GM19043 (cell line): ENCODE results near the gene ADAMTSL5.
"Not testable (repeated sequence)": the region's sequence is repeated elsewhere in the genome, so short reads cannot be mapped to it uniquely, and the experiment has no call there.

Source experiments
- ATAC-seq: cut with Tn5 transposase; IDR thresholded peaks from one replicate; pipeline ENCODE4 v1.9.1; 2021; ENCODE audit warnings: low read depth; ENCODE audit not compliant: unreplicated experiment

Gene ADAMTSL5, protein sequence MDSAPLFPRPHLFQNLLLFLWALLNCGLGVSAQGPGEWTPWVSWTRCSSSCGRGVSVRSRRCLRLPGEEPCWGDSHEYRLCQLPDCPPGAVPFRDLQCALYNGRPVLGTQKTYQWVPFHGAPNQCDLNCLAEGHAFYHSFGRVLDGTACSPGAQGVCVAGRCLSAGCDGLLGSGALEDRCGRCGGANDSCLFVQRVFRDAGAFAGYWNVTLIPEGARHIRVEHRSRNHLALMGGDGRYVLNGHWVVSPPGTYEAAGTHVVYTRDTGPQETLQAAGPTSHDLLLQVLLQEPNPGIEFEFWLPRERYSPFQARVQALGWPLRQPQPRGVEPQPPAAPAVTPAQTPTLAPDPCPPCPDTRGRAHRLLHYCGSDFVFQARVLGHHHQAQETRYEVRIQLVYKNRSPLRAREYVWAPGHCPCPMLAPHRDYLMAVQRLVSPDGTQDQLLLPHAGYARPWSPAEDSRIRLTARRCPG

DNA sequence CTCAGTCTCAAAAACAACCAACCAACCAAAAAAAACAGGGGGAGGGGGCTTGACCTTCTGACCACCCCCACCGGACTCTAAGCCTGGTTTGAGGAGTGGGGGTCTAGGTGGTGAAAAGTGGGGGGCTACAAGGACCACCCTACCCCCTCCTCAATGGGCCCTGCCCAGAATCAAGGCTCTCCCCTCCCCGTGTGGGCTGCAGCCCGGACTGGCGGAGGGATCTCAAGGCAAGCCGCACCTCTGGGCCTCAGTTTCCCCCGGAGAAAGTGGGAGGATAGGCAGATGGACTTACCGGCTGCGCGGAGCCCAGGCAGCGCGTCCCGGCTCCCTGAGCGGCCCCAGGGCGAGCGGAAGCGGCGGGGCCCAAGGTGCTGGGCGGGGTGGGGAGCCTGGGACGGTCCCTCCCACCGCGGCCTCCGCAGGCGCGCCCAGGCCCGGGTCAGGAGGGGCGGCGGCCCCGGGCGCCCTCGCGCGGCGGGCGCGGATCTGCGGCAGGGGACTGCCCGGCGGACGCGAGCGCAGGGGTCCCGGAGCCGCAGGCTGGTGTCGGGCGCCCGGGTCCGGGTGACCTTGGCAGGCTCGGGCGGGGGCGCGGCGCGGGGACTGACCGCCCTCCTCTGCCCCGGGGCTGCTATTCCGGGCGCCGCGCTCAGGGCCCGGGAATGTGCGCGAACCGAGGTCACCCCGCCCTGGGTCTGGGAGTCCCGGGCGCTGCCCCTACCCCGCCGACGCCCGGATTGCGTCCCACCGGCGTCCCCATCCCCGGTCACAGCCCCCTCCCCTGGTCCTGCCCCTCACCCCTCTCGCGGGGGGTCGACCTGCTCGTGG lies at the start of gene ADAMTSL5:
Gene ADAMTSL5, minus strand, starts transcription at position 349 of the 828 bp plus-strand sequence. CDS start 2,076 bp downstream, outside the sequence.
- no peak for ATAC-seq

DNA sequence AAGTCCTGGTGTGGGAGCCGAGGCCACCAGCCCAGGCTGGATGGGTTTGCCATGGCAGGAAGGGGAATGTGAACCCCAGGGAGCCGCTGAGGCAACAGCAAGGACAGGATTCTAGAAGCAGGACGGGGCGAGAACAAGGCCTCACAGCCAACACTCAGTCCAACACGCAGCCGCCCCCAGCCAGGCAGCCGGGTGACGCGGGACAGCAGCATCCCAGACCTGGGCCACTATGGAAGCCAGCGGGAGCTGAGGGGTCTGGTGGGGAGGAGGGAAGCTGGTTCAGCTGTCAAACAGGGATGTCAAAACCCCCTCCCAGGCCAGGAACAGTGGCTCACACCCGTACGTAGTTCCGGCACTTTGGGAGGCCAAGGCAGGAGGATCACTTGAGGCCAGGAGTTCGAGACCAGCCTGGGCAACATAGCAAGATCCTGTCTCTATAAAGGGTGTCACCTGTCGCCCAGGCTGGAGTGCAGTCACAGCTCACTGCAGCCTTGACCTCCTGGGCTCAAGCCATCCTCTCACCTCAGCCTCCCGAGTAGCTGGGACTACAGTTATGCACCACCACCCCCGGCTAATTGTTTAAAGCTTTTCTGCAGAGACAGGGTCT lies 48.5 kb upstream of the ADAMTSL5 start:
- ATAC-seq, result no peak

DNA sequence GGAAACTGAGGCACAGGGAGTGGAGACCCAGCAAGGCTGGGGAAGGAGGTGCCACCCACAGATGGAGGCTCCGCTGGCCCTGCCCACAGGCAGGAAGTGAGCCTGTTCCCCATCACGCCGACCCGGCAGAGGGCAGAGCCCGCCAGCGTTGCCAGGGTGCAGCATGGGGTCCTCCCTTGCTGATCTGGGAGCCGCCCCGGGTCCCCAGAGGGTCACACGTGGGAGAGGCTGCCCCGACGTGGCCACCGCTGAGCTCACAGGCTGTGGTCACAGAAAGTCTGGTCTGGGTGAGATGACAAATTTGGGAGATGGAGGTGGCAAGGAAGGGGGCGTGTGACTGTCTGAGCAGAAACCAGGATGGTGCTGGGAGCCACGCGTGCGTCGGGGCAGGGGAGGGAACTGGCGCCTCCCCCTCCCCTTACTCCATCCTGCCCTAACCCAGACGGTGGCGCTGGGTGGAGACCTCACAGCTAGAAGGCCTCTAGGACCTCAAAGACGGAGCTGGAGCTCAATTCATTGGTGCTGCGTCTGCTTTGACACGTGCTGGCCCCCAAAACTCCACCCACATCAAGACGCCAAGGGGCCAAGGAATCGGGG lies 47.6 kb upstream of the ADAMTSL5 start:
- ATAC-seq, result no peak

DNA sequence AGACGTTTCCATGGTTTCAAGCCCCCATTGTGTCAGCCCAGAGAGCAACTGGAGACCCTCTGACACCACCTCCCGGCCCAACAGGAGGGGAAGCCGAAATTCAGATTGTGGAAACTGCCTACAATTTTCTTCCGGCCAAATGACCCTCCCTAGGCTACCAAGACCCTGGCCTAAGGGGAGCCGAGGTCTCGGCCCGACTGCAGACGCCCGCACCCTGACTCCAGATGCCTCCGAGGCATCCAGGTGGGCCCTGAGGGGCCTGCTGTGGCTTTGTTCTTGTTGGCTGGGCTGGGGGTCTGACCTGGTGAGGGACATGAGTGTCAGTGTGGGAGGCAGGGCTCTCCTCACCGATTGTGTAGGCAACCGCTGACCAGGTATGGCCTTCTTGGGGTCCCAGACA lies 45.7 kb upstream of the ADAMTSL5 start:
- no peak for ATAC-seq

DNA sequence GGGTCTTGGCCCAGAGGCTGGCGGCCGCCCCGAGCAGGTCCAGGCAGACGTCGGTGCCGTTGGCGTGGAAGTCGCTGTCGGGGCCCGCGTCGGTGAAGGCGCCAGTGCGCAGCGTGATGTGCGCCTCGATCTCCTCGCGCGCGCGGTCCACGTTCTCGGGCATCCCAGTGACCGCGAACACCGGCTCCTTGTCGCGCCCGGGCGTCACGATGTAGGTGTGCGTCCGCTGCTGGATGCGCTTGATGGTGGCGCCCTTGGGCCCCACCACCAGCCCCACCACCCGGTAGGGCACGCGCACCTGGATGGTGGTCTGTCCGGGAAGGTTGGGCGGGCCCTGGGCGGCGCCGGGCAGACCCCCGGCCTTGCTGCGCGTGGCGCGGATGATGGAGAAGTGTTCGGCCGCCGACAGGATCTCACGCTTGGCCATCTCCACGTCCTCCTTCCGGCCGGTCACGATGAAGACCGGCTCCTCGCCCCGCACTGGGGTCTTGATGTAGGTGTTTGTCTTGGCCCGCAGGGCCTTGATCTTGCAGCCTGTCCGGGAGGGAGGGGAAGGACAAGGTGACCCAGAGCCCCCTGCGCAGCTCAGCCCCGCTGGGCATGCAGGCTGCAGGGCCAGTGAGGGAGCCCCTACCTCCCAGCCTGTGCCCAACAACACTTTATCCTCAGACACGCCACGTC lies 43.7 kb upstream of the ADAMTSL5 start:
- ATAC-seq, result no peak

DNA sequence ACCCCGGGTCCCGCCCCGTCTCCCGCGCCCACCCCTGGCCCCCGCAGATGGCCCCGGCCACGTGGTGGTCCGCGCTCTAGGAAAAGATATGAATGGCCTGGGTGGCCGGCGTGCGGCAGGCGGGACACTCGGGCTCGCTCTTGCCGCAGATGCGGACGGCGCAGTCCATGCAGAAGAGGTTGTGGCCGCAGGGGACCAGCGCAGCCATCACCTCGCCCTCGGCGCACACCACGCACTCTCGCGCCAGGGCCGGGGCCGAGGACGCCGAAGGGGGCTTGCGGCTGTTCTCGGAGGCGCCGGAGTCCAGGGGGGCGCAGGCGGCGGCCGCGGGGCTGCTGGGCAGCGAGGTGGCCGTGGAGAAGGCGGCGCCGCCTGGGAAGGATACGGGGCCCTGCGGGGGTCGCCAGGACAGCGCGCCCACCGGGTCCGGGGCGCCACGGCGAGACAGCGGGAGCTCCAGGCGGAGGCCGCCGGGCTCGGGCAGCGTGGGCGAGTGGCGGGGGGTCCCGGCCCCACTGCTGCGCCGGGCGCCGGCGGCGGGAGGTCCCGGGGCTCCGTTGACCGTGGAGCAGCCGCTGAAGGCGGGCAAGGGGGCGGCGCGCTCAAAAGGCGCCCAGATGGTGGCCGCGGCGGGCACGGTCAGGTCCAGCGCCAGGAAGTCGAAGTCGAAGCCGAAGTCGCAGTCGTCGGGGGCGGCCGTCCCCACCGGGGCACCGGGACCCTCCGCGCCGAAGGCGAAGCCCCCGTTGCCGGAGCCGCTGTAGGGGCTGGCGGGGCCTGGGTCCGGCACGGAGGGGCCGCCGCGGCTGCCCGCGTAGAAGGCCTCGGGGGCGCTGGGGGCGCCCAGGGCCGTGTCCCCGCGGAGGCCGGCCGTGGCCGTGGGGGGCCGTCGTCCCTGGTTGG lies 42.9 kb upstream of the ADAMTSL5 start:
- ATAC-seq, result no peak

DNA sequence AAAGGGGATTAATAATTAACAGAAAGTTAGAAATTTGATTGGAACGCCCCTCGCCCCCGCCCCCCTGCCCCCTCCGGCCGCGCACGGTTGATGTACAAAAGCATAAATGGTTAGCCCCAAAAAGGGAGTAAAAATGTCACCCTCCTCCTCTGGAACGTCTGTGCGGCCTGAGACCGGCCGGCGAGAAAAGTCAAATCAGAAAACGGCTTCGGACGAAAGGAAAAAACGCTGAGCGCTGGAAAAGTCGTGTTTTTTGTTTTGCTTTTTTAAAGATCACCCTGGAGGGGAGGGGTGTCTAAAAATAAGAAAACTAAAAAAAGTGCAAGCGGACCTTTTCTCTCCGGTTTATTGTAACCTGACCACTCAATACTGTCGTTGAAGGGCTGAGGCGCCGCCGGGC lies 42.1 kb upstream of the ADAMTSL5 start:
- ATAC-seq, result no peak

DNA sequence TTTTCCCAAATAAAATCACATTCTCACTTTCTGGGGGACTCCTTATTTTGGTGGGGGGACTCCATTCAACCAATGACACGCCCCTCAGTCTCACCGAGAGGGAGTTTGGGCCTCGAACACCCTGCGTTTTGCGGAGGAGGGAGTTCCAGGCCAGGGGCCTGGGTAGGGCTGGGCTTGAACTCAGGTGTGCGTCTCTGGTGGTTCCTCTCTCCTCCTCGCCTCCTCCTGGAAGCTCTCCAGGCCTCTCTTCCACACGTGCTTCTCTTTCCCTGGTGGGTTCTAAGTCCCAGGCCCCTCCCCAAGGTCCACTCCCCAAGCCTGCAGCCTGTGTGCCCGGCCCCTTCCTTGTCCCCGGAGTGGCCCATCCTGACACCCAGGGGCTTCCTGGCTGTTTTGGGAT lies 40.6 kb upstream of the ADAMTSL5 start:
- no peak for ATAC-seq

DNA sequence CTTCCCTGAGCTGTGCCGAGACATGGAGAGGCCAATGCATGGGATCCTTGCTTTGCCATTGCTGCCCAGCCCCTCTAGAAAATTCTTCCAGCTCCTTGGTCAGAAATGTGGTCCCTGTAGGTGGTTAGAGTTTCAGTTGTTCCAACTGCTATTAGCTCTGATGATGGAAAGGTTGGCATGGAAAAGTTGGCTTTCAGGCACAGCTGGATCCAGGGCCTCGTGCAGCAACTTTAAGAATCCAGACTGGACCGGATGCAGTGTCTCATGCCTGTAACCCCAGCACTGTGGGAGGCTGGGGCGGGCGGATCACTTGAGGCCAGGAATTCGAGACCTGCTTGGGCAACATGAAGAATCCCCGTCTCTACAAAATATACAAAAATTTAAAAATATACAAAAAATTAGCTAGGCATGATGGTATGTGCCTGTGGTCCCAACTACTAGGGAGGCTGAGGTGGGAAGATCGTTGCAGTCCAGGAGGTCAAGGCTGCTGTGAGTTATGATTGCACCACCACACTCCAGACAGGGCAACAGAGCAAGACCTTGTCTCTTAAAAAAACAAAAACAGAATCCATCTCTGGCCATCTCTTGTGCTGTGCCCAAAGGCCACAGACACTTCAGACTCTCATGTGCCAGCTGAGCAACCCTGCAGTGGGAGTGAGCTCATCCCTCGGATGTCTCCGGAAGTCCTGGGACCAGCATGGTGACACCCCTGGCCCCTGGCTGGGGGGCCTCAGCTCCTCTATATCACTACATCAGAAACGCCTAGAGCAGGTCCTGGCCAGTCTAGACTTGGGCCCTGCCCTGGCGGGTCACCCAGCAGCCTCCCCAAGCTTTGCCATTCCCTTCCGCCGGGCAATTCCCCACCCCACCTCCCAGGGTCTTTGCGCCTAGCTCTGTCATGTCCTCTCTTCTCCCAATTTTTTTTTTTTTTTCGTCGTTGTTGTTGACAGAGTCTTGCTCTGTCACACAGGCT lies 38.5 kb upstream of the ADAMTSL5 start:
- no peak for ATAC-seq

DNA sequence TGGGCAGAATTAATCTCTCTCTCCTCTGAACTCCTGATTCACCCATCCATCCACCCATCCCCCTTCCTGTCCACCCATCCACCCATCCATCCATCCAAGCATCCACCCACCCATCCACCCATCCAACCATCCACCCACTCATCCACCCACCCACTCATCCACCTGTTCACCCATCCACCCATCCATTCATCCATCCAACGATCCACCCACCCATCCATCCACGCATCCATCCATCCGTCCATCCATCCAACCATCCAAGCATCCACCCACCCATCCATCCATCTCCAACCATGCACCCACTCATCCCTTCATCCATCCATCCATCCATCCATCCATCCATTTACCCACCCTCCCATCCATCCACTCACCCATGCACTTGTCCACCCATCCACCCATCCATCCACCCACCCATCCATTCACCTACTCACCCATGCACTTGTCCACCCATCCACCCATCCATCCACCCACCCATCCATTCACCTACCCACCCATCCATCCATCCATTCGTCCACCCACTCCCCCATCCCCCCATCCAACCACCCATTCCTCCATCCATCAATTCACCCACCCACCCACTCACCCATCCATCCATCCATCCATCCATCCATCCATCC lies 36.6 kb upstream of the ADAMTSL5 start:
- no peak for ATAC-seq

DNA sequence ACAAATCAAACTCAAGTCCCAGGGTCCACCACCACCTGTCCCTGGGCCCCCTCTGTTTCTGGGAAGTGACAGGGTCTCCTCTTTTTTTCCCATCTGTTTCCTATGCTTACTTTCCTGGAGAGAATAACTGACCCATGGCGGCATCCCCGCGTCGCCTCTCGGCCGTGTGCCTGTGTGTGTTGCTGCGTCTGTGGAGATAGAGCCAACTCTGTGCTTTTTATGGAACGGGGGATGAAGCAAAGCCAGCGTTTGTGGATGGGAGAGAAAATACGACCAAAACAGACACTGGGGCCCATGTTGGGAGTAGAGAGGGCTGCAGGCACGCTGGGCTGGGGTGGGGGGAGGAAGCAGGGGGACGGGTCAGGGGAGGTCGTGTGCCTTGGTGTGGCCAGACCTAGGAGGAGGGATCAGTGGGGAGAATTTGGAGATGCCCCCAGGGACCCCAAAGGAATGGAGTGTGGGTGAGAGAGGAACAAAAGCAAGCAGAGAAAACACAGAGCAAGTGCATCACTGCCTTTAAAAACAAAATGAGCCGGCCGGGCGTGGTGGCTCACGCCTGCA lies 27.6 kb upstream of the ADAMTSL5 start:
- ATAC-seq, result no peak

DNA sequence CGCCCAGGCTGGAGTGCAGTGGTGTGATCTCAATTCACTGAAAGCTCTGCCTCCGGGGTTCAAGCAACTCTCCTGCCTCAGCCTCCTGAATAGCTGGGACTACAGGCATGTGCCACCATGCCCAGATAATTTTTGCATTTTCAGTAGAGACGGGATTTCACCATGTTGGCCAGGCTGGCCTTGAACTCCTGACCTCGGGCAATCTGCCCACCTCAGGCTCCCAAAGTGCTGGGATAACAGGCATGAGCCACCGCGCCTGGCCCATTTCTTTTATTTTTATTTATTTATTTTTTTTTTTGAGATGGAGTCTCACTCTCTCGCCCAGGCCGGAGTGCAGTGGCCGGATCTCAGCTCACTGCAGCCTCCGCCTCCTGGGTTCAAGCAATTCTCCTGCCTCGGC lies 26.9 kb upstream of the ADAMTSL5 start:
- not testable (repeated sequence) for ATAC-seq

DNA sequence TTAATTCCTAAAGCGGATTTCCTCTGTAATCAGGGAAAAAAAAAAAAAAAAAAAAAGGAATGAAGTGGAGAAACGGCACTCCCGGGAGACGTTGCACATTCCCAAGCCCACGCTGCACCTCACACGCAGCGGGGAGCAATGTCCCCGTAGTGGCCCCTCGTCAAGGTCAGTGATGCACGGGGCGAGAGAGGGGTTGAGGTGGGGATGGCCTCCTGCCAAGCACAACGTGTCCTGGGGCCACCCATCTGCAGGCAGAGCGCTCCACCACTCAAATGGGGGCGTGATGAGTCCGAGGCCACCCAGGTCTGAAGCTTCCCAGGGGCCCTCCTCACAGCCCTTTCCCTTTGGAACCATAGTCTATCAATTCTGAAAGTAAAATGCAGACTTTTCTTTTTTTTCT lies 26.2 kb upstream of the ADAMTSL5 start:
- ATAC-seq, result no peak

DNA sequence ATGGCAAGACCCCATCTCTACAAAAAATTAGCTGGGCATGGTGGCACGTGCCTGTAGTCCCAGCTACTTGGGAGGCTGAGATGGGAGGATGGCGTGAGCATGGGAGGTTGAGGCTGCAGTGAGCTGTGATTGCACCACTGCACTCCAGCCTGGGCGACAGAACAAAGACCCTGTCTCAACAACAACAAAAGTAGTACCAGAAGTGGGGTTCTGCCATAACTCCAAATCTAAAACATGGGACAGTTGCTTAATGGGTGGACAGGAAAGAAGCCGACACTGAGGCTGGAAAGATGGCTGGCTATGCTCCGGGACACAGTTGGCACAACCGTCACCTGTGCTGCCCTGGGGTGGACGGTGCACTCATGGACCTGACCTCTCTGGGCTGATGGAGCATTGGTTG lies 22.9 kb upstream of the ADAMTSL5 start:
- ATAC-seq, result not testable (repeated sequence)

DNA sequence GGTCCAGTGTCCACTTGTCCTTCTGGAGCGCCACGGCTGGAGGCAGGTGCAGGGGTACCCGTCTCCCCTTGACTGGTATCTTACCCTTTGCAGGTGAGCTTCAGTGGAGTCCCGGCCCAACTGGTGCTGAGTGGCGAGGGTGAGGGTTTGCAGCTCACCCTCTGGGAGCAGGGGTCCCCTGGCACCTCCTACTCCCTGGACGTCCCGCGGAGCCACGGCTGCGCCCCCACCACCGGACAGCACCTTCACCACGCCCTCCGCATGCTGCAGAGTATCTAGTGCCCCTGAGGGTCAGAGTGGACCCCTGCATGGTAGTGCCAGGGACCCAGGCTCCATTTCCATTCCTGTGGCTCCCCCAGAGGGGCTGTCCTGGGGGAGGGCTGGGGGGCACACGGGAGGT lies 22.2 kb upstream of the ADAMTSL5 start:
- no peak for ATAC-seq

DNA sequence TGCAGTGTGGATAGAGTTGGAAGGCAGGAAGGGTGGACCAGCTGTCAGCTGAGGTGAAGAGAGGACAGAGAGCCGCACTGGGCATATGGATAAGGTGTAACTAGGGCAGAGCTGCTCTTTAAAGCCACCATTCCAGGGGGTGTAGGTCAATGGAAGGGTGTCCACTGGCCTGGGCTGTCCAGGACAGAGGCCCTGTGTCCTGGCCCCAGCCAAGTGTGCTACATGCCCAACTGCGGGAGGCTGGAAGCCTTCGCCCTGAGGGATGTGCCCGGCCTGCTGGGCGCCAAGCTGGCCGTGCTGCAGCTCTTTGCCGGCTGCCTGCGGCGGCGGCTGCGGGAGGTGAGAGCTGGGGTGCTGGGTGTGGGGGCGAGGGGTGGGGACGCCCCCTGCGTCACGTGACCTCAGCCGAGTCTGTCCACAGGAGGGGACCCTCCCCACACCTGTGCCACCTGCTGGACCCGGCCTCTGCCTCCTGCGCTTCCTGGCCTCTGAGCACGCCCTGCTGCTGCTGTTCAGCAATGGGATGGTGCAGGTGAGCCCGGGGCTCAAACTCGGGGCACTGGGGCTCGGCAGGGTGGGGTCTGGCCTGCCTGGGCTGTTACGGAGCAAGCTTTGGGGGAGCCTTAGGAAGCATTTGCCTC lies 20.8 kb upstream of the ADAMTSL5 start:
- ATAC-seq, result no peak

DNA sequence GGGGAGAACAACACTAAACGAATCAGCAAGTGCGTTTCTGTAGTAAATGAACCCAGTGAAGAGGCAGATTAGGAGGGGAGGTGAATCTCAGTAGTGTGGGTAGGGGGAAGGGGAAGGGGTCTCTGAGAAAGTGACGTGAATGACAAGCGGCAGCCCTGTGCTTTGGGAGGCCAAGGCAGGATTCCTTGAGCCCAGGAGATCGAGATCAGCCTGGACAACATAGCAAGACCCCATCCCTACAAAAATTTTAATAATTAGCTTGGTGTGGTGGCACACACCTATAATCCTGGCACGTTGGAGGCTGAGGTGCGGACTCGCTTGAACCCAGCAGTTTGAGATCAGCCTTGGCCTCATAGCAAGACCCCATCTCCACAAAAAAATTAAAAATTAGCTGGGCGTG lies 19.2 kb upstream of the ADAMTSL5 start:
- ATAC-seq, result no peak
